RWPE2 (cell line): ENCODE results near the gene UGT1A1.

Source experiments
- ATAC-seq: fragments of 200-7000 bp; cut with Tn5 transposase; 3 replicates; pipeline ENCODE4 v1.9.1; 2021; ENCODE audit warnings: low read depth
- DNase-seq: peaks from one replicate; pipeline ENCODE4 v3.0.0-alpha.2; 2020; ENCODE audit warnings: low spot score
- H3K27ac ChIP-seq: fragments of 450-650 bp; 2 replicates; pipeline ENCODE4 v1.5.1; 2017; ENCODE audit warnings: mild to moderate bottlenecking; ENCODE audit not compliant: poor library complexity, severe bottlenecking
- H3K27me3 ChIP-seq: fragments of 250-450 bp; sonication (Bioruptor Pico); 2 replicates; pipeline ENCODE4 v1.5.1; 2021; ENCODE audit warnings: mild to moderate bottlenecking, moderate library complexity; ENCODE audit not compliant: insufficient read depth, poor library complexity, severe bottlenecking
- H3K36me3 ChIP-seq: fragments of 250-450 bp; sonication (Bioruptor Pico); 2 replicates; pipeline ENCODE4 v1.5.1; 2020; ENCODE audit warnings: low read depth, mild to moderate bottlenecking, moderate library complexity
- H3K4me1 ChIP-seq: fragments of 250-450 bp; sonication (Bioruptor Pico); 2 replicates; pipeline ENCODE4 v1.5.1; 2021; ENCODE audit warnings: mild to moderate bottlenecking, moderate library complexity; ENCODE audit not compliant: insufficient read depth, poor library complexity, severe bottlenecking
- H3K4me3 ChIP-seq: fragments of 250-450 bp; sonication (Bioruptor Pico); 2 replicates; pipeline ENCODE4 v1.5.1; 2021; ENCODE audit warnings: mild to moderate bottlenecking, moderate library complexity; ENCODE audit not compliant: severe bottlenecking
- H3K9me3 ChIP-seq: fragments of 250-450 bp; sonication (Bioruptor Pico); 2 replicates; pipeline ENCODE4 v1.5.1; 2021; ENCODE audit warnings: mild to moderate bottlenecking, moderate library complexity; ENCODE audit not compliant: severe bottlenecking
- TF ChIP-seq, protein P1 (sequence below): fragments of 450-650 bp; IDR thresholded peaks from one replicate; pipeline ENCODE4 v1.5.1; 2017; ENCODE audit warnings: mild to moderate bottlenecking, moderate library complexity; ENCODE audit not compliant: poor library complexity, severe bottlenecking

UGT1A1 gene

DNA sequence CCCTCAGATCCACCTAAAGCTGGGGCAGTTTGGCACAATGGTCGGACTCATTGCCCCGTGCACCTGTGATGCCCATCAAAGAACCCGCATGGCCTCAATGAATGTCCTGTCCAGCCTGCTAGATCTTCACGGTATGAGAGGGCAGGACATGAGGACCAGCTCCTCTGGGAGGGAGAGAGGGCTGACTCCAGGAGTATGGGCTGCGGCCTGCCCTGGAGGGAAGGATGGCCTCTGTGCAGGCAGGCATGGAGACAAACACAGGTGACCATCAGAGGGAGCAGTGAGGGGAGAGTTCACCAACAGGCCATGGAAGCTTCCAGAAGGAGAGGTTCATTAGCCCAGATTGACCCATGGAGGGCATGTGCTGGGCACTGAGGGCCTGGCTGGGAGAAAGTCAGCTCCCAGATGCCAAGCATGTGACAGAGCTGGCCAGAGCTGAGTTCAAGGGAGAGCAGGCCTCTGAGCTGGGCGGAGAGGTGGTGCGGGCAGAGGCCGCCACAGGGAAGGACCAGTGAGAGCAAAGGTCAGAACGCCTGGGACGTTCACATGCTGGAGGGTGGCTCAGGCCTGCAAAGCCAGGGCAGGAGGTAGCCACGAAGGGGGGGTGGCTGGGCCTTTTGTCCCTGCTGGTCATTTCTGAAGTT, 58.0 kb downstream of the UGT1A1 start:
- peak; percentile 33 for DNase-seq
- Histone ChIP-seq H3K27ac (no peak overlapping the region), H3K36me3 (no peaks in the 10 kb centered on the region), H3K4me1 (no peaks in the 10 kb centered on the region), H3K4me3 (no peak overlapping the region), H3K27me3 (no peaks in the 10 kb centered on the region), H3K9me3 (no peaks in the 10 kb centered on the region)
- no peak for ATAC-seq
- TF ChIP-seq, protein P1, sequence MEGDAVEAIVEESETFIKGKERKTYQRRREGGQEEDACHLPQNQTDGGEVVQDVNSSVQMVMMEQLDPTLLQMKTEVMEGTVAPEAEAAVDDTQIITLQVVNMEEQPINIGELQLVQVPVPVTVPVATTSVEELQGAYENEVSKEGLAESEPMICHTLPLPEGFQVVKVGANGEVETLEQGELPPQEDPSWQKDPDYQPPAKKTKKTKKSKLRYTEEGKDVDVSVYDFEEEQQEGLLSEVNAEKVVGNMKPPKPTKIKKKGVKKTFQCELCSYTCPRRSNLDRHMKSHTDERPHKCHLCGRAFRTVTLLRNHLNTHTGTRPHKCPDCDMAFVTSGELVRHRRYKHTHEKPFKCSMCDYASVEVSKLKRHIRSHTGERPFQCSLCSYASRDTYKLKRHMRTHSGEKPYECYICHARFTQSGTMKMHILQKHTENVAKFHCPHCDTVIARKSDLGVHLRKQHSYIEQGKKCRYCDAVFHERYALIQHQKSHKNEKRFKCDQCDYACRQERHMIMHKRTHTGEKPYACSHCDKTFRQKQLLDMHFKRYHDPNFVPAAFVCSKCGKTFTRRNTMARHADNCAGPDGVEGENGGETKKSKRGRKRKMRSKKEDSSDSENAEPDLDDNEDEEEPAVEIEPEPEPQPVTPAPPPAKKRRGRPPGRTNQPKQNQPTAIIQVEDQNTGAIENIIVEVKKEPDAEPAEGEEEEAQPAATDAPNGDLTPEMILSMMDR, result no peak

DNA sequence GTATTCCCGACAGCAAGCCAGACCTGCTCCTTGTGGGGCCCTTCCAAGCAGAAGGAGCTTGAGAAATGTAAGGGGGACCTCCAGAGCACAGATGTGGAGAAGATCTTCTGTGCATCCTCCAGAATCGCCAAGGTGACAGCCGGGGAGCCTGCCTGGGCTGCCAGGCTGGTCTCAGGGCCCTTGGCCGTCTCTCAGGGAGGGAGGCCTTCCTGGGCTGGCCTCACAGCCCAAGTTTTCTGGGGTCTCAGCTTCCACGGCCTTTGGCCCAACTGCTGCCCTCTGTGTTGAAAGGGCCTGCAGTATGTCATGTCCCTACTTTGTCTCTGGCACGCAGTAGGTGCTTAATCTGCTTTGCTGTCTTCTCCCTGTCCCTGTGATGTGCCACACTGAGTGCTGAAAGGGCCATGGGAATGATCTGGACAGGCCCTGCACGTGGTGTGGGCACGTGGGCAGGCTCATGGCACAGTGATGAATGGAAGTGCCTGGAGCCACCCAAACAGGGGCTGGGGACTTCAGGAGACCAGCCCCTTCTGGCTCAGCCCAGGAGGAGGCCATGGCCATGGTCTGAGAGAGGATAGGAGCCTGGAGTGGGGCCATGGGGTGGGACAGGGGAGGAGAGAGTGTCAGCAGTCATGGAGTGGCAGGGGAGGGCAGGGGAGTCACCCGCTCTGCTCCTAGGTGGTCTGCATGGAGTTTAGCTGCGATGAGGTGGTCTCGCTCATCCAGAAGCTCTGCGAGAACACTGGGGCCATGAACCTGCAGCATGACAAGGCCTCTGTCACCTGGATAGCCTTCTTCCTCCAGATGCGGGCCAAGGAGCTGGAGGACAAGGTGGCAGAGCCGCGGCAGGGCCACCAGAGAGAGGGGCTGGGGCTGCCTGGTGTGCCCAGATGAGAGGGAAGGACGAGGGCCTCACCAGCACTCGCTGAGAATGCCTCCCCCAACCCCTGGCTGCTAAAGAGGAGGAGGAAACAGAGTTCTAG, 58.9 kb downstream of the UGT1A1 start:
- no peaks in the 10 kb centered on the region for H3K9me3 ChIP-seq
- H3K27ac ChIP-seq, result no peak overlapping the region
- H3K36me3 ChIP-seq, result no peaks in the 10 kb centered on the region
- TF ChIP-seq, protein P1, result no peak
- H3K4me1 ChIP-seq, result no peaks in the 10 kb centered on the region
- DNase-seq, result peak; percentile 41
- H3K27me3 ChIP-seq, result no peaks in the 10 kb centered on the region
- no peak for ATAC-seq
- H3K4me3 ChIP-seq, result no peak overlapping the region

DNA sequence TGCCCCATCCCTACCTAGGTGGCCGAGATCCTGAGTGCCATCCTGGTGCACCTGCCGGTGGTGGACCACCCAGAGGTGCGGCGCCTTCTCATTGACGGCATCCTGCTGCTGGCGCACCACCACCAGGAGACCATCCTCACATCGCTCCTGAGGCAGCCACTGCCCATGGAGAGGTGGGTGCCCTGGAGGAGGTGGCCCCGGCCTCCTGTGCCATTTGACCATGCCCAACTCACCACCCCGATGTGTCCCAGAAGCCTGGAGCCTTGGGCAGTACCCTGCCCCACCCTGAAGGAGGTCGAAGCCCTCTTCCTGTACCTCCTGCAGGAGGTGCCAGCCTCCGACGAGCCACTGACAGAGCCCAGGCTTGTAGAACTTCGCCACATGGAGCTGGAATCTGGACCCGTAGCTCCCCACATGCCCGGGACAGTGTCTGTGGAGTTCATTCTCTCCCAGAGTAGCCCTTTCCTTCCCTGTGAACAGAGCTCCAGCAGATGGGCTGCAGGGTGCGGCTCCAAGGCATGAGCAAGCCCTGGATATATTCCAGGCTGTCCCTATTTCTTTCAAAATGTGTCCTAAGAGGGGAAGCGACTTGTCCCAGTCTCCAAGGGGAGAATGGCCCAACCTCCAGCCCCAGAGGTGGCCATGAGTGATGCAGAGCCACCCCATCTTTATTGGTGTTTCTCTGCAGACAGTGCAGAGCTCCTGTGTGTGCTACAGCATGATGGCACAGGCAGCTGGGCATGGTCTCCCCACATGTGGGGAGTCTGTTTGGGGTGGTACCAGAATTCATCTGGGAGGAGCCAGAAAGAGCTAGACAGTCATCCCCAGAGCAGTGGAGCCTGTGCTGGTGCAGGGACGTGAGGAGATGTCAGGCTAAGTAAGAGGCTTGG, 60.1 kb downstream of the UGT1A1 start:
- Histone ChIP-seq H3K36me3 (no peaks in the 10 kb centered on the region), H3K9me3 (no peaks in the 10 kb centered on the region), H3K27me3 (no peaks in the 10 kb centered on the region), H3K4me1 (no peaks in the 10 kb centered on the region), H3K4me3 (no peak overlapping the region), H3K27ac (no peak overlapping the region)
- no peak for ATAC-seq
- TF ChIP-seq, protein P1, result no peak
- DNase-seq, result peak; percentile 38

DNA sequence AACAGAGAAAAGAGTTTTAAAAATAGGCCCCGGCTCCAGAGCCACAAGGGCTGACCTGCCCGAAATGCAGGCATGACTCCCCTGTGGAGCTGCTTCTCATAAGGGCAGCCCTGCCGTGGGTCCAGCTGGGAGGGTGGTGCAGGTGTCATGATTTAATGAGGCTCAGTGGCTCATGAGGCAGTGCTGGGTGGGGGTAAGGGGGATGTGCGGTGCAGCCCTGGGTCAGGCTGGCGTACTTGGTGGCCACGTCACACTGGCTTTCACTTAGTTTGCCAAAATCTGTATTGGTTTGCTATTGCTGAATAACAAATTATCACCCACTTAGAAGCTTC, 60.7 kb downstream of the UGT1A1 start:
- H3K4me1 ChIP-seq, result no peaks in the 10 kb centered on the region
- TF ChIP-seq, protein P1, result no peak
- no peak overlapping the region for H3K4me3 ChIP-seq
- no peaks in the 10 kb centered on the region for H3K9me3 ChIP-seq
- no peak for ATAC-seq
- no peak overlapping the region for H3K27ac ChIP-seq
- no peaks in the 10 kb centered on the region for H3K27me3 ChIP-seq
- no peaks in the 10 kb centered on the region for H3K36me3 ChIP-seq
- DNase-seq, result peak; percentile 37
